ENCODE measurements around the gene SELPLG.

SELPLG gene

GRCh38 chr12:108622421-108622820 is 11.3 kb downstream of the SELPLG start:
- peak; percentile 88 for DNase-seq
- H2AFZ ChIP-seq (ENCODE audit: low read depth, low read length) = no peak overlapping the region
- H3K23ac ChIP-seq (ENCODE audit: low read length in 2 of 2) = no peak overlapping the region
- peak overlapping the region; percentile 45 for H2BK120ac ChIP-seq (ENCODE audit: low read depth, low read length)
- no peak overlapping the region for H3K4me2 ChIP-seq (ENCODE audit: low read length, poor library complexity, severe bottlenecking)
- no peaks in the 10 kb centered on the region for H3K9me3 ChIP-seq (ENCODE audit: control insufficient read depth, low read length)
- no peak overlapping the region for H3K4me3 ChIP-seq (ENCODE audit: insufficient read depth in 1 of 2, low read depth in 1 of 2, low read length in 2 of 2)
- H3K27me3 ChIP-seq (ENCODE audit: control insufficient read depth in 1 of 2, insufficient read depth in 1 of 2, low read length in 2 of 2) = no peaks in the 10 kb centered on the region
- 69% methylated on average over 3 of the region's 4 CpGs for WGBS
- peak overlapping the region; percentile 85 for H4K8ac ChIP-seq (ENCODE audit: low read length)
- H2AK5ac ChIP-seq (ENCODE audit: low read length, severe bottlenecking) = peak overlapping the region; percentile 24
- H3K9ac ChIP-seq (ENCODE audit: low read length) = peak overlapping the region; percentile 24
- H3K18ac ChIP-seq (ENCODE audit: low read depth in 1 of 2, low read length in 2 of 2) = peak overlapping the region; percentile 57 to 63
- no peak overlapping the region for H2BK5ac ChIP-seq (ENCODE audit: low read depth, low read length, poor library complexity, severe bottlenecking)
- H4K91ac ChIP-seq (ENCODE audit: low read length) = peak overlapping the region; percentile 22
- H2BK12ac ChIP-seq (ENCODE audit: low read length in 2 of 2) = peak overlapping the region; percentile 43 to 80
- H3K27ac ChIP-seq (ENCODE audit: low read length, poor library complexity, severe bottlenecking) = no peak overlapping the region
- no peaks in the 10 kb centered on the region for H3K79me1 ChIP-seq (replicated peaks; ENCODE audit: low read length, poor library complexity, severe bottlenecking)
- peaks cover 0 to 14% of the 10 kb centered on the region in 2 experiments for H3K36me3 ChIP-seq (ENCODE audit: control insufficient read depth in 1 of 2, insufficient read depth in 2 of 2, low read depth in 1 of 2, low read length in 2 of 2)
- H3K14ac ChIP-seq (ENCODE audit: low read length in 2 of 2) = no peak overlapping the region
- peaks cover 17% of the 10 kb centered on the region for H3K4me1 ChIP-seq (ENCODE audit: control insufficient read depth, insufficient read depth, low read depth, low read length)
- H2BK15ac ChIP-seq (ENCODE audit: low read depth, poor library complexity, severe bottlenecking) = peak overlapping the region; percentile 30
- peak overlapping the region; percentile 12 to 64 for H3K4ac ChIP-seq (ENCODE audit: low read depth in 1 of 2, low read length in 2 of 2)

DNA sequence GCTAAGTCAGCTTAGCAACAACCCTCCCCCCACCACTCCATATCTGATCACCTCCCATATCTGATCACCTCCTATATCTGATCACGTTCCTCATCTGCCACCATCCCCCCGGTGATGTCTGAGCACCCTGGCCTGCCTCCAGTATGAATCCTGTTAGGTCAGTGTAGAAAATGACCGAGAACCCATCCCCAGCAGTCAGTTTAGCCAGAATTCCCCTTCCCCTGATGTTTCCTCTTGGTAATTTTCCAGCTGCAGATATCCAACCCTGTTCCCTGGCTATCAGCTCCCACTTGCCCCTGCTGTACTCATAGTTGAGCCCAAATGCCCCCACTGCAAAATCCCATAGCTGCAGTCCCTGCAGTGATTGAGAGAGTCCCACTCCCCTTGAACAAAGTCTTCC is 12.5 kb downstream of the SELPLG start:
- 89% methylated on average over 3 of the region's 3 CpGs for WGBS
- Histone ChIP-seq H3K9ac (ENCODE audit: low read length) (no peak overlapping the region), H3K18ac (ENCODE audit: low read depth in 1 of 2, low read length in 2 of 2) (peak overlapping the region in 1 of 2 experiments; percentile 88), H3K27ac (ENCODE audit: low read length, poor library complexity, severe bottlenecking) (no peak overlapping the region), H3K4me1 (ENCODE audit: control insufficient read depth, insufficient read depth, low read depth, low read length) (peaks cover 27% of the 10 kb centered on the region), H3K9me3 (ENCODE audit: control insufficient read depth, low read length) (no peaks in the 10 kb centered on the region), H2BK12ac (ENCODE audit: low read length in 2 of 2) (peak overlapping the region in 1 of 2 experiments; percentile 60), H4K91ac (ENCODE audit: low read length) (peak overlapping the region; percentile 70), H2BK5ac (ENCODE audit: low read depth, low read length, poor library complexity, severe bottlenecking) (no peak overlapping the region), H2BK120ac (ENCODE audit: low read depth, low read length) (peak overlapping the region; percentile 24), H3K4me2 (ENCODE audit: low read length, poor library complexity, severe bottlenecking) (no peak overlapping the region), H2AK5ac (ENCODE audit: low read length, severe bottlenecking) (peak overlapping the region; percentile 6), H3K23ac (ENCODE audit: low read length in 2 of 2) (no peak overlapping the region), H3K27me3 (ENCODE audit: control insufficient read depth in 1 of 2, insufficient read depth in 1 of 2, low read length in 2 of 2) (no peaks in the 10 kb centered on the region), H2AFZ (ENCODE audit: low read depth, low read length) (no peak overlapping the region), H4K8ac (ENCODE audit: low read length) (no peak overlapping the region), H3K4ac (ENCODE audit: low read depth in 1 of 2, low read length in 2 of 2) (no peak overlapping the region), H3K4me3 (ENCODE audit: insufficient read depth in 1 of 2, low read depth in 1 of 2, low read length in 2 of 2) (no peak overlapping the region), H3K14ac (ENCODE audit: low read length in 2 of 2) (no peak overlapping the region), H2BK15ac (ENCODE audit: low read depth, poor library complexity, severe bottlenecking) (no peak overlapping the region), H3K36me3 (ENCODE audit: control insufficient read depth in 1 of 2, insufficient read depth in 2 of 2, low read depth in 1 of 2, low read length in 2 of 2) (peaks cover 0 to 14% of the 10 kb centered on the region in 2 experiments), H3K79me1 (replicated peaks; ENCODE audit: low read length, poor library complexity, severe bottlenecking) (no peaks in the 10 kb centered on the region)
- DNase-seq = no peak

DNA sequence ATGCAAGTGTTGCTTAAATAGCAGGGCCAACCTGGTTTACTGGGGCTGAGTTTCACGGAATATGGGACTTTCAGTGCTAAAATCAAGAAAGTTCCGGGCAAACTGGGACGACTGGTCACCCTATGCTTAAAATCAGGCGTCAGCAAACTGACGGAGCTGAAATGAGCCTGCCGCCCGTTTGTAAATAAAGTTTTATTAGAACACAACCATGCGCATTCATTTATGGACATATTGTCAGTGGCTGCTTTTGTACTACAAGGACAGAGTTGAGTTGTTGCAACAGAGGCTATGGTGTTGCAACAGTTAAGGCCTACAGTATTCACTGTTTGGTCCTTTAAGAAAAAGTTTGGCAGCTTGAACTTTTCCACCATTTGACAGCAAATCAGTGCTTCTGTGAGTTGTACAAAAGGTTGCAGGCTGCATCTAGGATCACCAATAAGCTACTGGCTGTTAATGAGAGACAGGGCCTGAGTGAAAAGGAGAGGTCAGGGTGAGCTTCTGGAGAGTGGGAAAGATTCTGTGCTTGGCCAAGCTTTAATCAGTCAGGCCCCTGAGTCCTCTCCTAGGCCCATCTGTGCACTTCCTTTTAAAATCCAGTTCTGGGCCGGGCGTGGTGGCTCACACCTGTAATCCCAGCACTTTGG is 13.3 kb downstream of the SELPLG start:
- peak overlapping the region in 1 of 2 experiments; percentile 35 for H3K4ac ChIP-seq (ENCODE audit: low read depth in 1 of 2, low read length in 2 of 2)

GRCh38 chr12:108619369-108620160 is 14.1 kb downstream of the SELPLG start:
- H2AFZ ChIP-seq (ENCODE audit: low read depth, low read length) = no peak overlapping the region
- peak overlapping the region; percentile 15 to 49 for H2BK12ac ChIP-seq (ENCODE audit: low read length in 2 of 2)
- no peak overlapping the region for H3K4me2 ChIP-seq (ENCODE audit: low read length, poor library complexity, severe bottlenecking)
- H3K27me3 ChIP-seq (ENCODE audit: control insufficient read depth in 1 of 2, insufficient read depth in 1 of 2, low read length in 2 of 2) = no peaks in the 10 kb centered on the region
- H2BK120ac ChIP-seq (ENCODE audit: low read depth, low read length) = no peak overlapping the region
- peaks cover 0 to 14% of the 10 kb centered on the region in 2 experiments for H3K36me3 ChIP-seq (ENCODE audit: control insufficient read depth in 1 of 2, insufficient read depth in 2 of 2, low read depth in 1 of 2, low read length in 2 of 2)
- DNase-seq = no peak
- H3K14ac ChIP-seq (ENCODE audit: low read length in 2 of 2) = no peak overlapping the region
- no peak overlapping the region for H3K27ac ChIP-seq (ENCODE audit: low read length, poor library complexity, severe bottlenecking)
- H3K18ac ChIP-seq (ENCODE audit: low read depth in 1 of 2, low read length in 2 of 2) = peak overlapping the region in 1 of 2 experiments; percentile 18
- H3K4me1 ChIP-seq (ENCODE audit: control insufficient read depth, insufficient read depth, low read depth, low read length) = peaks cover 27% of the 10 kb centered on the region
- 83% methylated on average over 13 of the region's 14 CpGs for WGBS
- H4K8ac ChIP-seq (ENCODE audit: low read length) = peak overlapping the region; percentile 27
- peak overlapping the region; percentile 18 for H4K91ac ChIP-seq (ENCODE audit: low read length)
- H3K79me1 ChIP-seq (replicated peaks; ENCODE audit: low read length, poor library complexity, severe bottlenecking) = no peaks in the 10 kb centered on the region
- H2BK5ac ChIP-seq (ENCODE audit: low read depth, low read length, poor library complexity, severe bottlenecking) = no peak overlapping the region
- no peak overlapping the region for H3K9ac ChIP-seq (ENCODE audit: low read length)
- H3K4me3 ChIP-seq (ENCODE audit: insufficient read depth in 1 of 2, low read depth in 1 of 2, low read length in 2 of 2) = no peak overlapping the region
- peak overlapping the region in 1 of 2 experiments; percentile 35 for H3K4ac ChIP-seq (ENCODE audit: low read depth in 1 of 2, low read length in 2 of 2)
- no peak overlapping the region for H3K23ac ChIP-seq (ENCODE audit: low read length in 2 of 2)
- H2BK15ac ChIP-seq (ENCODE audit: low read depth, poor library complexity, severe bottlenecking) = no peak overlapping the region
- H2AK5ac ChIP-seq (ENCODE audit: low read length, severe bottlenecking) = no peak overlapping the region
- H3K9me3 ChIP-seq (ENCODE audit: control insufficient read depth, low read length) = peaks cover 6% of the 10 kb centered on the region

More for the DNA sequence above, 13.3 kb downstream of the SELPLG start:
- Histone ChIP-seq H2BK12ac (ENCODE audit: low read length in 2 of 2) (peak overlapping the region in 1 of 2 experiments; percentile 49), H3K4me3 (ENCODE audit: insufficient read depth in 1 of 2, low read depth in 1 of 2, low read length in 2 of 2) (no peak overlapping the region), H2AK5ac (ENCODE audit: low read length, severe bottlenecking) (no peak overlapping the region), H3K36me3 (ENCODE audit: control insufficient read depth in 1 of 2, insufficient read depth in 2 of 2, low read depth in 1 of 2, low read length in 2 of 2) (peaks cover 0 to 14% of the 10 kb centered on the region in 2 experiments), H2AFZ (ENCODE audit: low read depth, low read length) (no peak overlapping the region), H4K8ac (ENCODE audit: low read length) (peak overlapping the region; percentile 59), H3K4me2 (ENCODE audit: low read length, poor library complexity, severe bottlenecking) (no peak overlapping the region), H3K23ac (ENCODE audit: low read length in 2 of 2) (no peak overlapping the region), H4K91ac (ENCODE audit: low read length) (peak overlapping the region; percentile 18), H2BK15ac (ENCODE audit: low read depth, poor library complexity, severe bottlenecking) (no peak overlapping the region), H3K14ac (ENCODE audit: low read length in 2 of 2) (no peak overlapping the region), H2BK120ac (ENCODE audit: low read depth, low read length) (no peak overlapping the region), H3K27ac (ENCODE audit: low read length, poor library complexity, severe bottlenecking) (no peak overlapping the region), H3K27me3 (ENCODE audit: control insufficient read depth in 1 of 2, insufficient read depth in 1 of 2, low read length in 2 of 2) (no peaks in the 10 kb centered on the region), H3K79me1 (replicated peaks; ENCODE audit: low read length, poor library complexity, severe bottlenecking) (no peaks in the 10 kb centered on the region), H3K9ac (ENCODE audit: low read length) (peak overlapping the region; percentile 53), H3K4me1 (ENCODE audit: control insufficient read depth, insufficient read depth, low read depth, low read length) (peaks cover 27% of the 10 kb centered on the region), H2BK5ac (ENCODE audit: low read depth, low read length, poor library complexity, severe bottlenecking) (no peak overlapping the region), H3K9me3 (ENCODE audit: control insufficient read depth, low read length) (peaks cover 6% of the 10 kb centered on the region), H3K18ac (ENCODE audit: low read depth in 1 of 2, low read length in 2 of 2) (peak overlapping the region in 1 of 2 experiments; percentile 18)
- 91% methylated on average over 10 of the region's 10 CpGs for WGBS
- DNase-seq = peak; percentile 86
